HEK293 (cell line): Measurements from ENCODE around the gene ZNF236.

Experiments used
- EGR2 ChIP-seq: fragments of 450-650 bp; formaldehyde crosslinking; IDR thresholded peaks from 2 replicates; pipeline ENCODE4 v1.5.1; 2016; ENCODE audit warnings: low read depth, missing biosample characterization, missing genetic modification characterization
- GLIS2 ChIP-seq: fragments of 450-650 bp; formaldehyde crosslinking; IDR thresholded peaks from 2 replicates; pipeline ENCODE4 v1.5.1; 2016; ENCODE audit warnings: missing biosample characterization, missing genetic modification characterization
- HIC1 ChIP-seq: fragments of 450-650 bp; formaldehyde crosslinking; IDR thresholded peaks from 2 replicates; pipeline ENCODE4 v1.5.1; 2016; ENCODE audit warnings: missing biosample characterization, missing genetic modification characterization
- KLF8 ChIP-seq: fragments of 450-650 bp; formaldehyde crosslinking; IDR thresholded peaks from 2 replicates; pipeline ENCODE4 v1.5.1; 2016; ENCODE audit warnings: missing biosample characterization, missing genetic modification characterization
- PRDM10 ChIP-seq: fragments of 450-650 bp; formaldehyde crosslinking; IDR thresholded peaks from 2 replicates; pipeline ENCODE4 v1.5.1; 2016; ENCODE audit warnings: missing biosample characterization, missing genetic modification characterization
- RBAK ChIP-seq: fragments of 450-650 bp; formaldehyde crosslinking; IDR thresholded peaks from 2 replicates; pipeline ENCODE4 v1.5.1; 2016; ENCODE audit warnings: missing biosample characterization, missing genetic modification characterization
- ZBTB11 ChIP-seq: fragments of 450-650 bp; formaldehyde crosslinking; conservative IDR thresholded peaks from 2 replicates; pipeline ENCODE4 v1.5.1; 2016; ENCODE audit warnings: low read depth, missing biosample characterization, missing genetic modification characterization
- ZBTB17 ChIP-seq: fragments of 450-650 bp; formaldehyde crosslinking; IDR thresholded peaks from 2 replicates; pipeline ENCODE4 v1.5.1; 2016; ENCODE audit warnings: missing biosample characterization, missing genetic modification characterization
- ZBTB20 ChIP-seq: fragments of 450-650 bp; formaldehyde crosslinking; IDR thresholded peaks from 2 replicates; pipeline ENCODE4 v1.5.1; 2016; ENCODE audit warnings: missing biosample characterization, missing genetic modification characterization
- ZBTB26 ChIP-seq: fragments of 450-650 bp; formaldehyde crosslinking; optimal IDR thresholded peaks from 2 replicates; pipeline ENCODE3; 2016; ENCODE audit warnings: missing biosample characterization, mild to moderate bottlenecking, missing genetic modification characterization
- ZBTB7A ChIP-seq: fragments of 450-650 bp; formaldehyde crosslinking; IDR thresholded peaks from 2 replicates; pipeline ENCODE4 v1.5.1; 2016; ENCODE audit warnings: low read depth, missing biosample characterization, missing genetic modification characterization
- ZNF16 ChIP-seq: fragments of 450-650 bp; formaldehyde crosslinking; IDR thresholded peaks from 2 replicates; pipeline ENCODE4 v1.5.1; 2016; ENCODE audit warnings: low read depth, missing biosample characterization, missing genetic modification characterization
- ZNF174 ChIP-seq: fragments of 450-650 bp; formaldehyde crosslinking; IDR thresholded peaks from 2 replicates; pipeline ENCODE4 v1.5.0; 2017; ENCODE audit warnings: missing biosample characterization, mild to moderate bottlenecking, missing genetic modification characterization
- ZNF175 ChIP-seq: fragments of 450-650 bp; formaldehyde crosslinking; IDR thresholded peaks from 2 replicates; pipeline ENCODE4 v1.5.1; 2016; ENCODE audit warnings: missing biosample characterization, missing genetic modification characterization
- ZNF302 ChIP-seq: fragments of 450-650 bp; formaldehyde crosslinking; IDR thresholded peaks from 2 replicates; pipeline ENCODE4 v1.5.1; 2016; ENCODE audit warnings: missing biosample characterization, missing genetic modification characterization, low read depth
- ZNF433 ChIP-seq: fragments of 450-650 bp; formaldehyde crosslinking; IDR thresholded peaks from 2 replicates; pipeline ENCODE4 v1.5.1; 2016; ENCODE audit warnings: missing biosample characterization, missing genetic modification characterization, low read depth
- ZNF48 ChIP-seq: fragments of 450-650 bp; formaldehyde crosslinking; IDR thresholded peaks from 2 replicates; pipeline ENCODE4 v1.5.1; 2016; ENCODE audit warnings: missing biosample characterization, missing genetic modification characterization
- ZNF530 ChIP-seq: fragments of 450-650 bp; formaldehyde crosslinking; IDR thresholded peaks from 2 replicates; pipeline ENCODE4 v1.5.1; 2016; ENCODE audit warnings: low read depth, missing biosample characterization, missing genetic modification characterization
- ZNF560 ChIP-seq: fragments of 450-650 bp; formaldehyde crosslinking; IDR thresholded peaks from 2 replicates; pipeline ENCODE4 v1.5.1; 2017; ENCODE audit warnings: missing biosample characterization, missing genetic modification characterization, borderline replicate concordance
- ZNF600 ChIP-seq: fragments of 450-650 bp; formaldehyde crosslinking; IDR thresholded peaks from 2 replicates; pipeline ENCODE4 v1.5.1; 2016; ENCODE audit warnings: missing biosample characterization, missing genetic modification characterization
- ZNF629 ChIP-seq: fragments of 450-650 bp; formaldehyde crosslinking; IDR thresholded peaks from 2 replicates; pipeline ENCODE4 v1.5.1; 2017; ENCODE audit warnings: missing biosample characterization, missing genetic modification characterization
- ZNF654 ChIP-seq: fragments of 450-650 bp; formaldehyde crosslinking; IDR thresholded peaks from 2 replicates; pipeline ENCODE4 v1.5.1; 2016; ENCODE audit warnings: low read depth, missing biosample characterization, missing genetic modification characterization
- ZNF768 ChIP-seq: fragments of 450-650 bp; formaldehyde crosslinking; IDR thresholded peaks from 2 replicates; pipeline ENCODE4 v1.5.1; 2018; ENCODE audit warnings: missing biosample characterization, mild to moderate bottlenecking, missing genetic modification characterization
- ZNF792 ChIP-seq: fragments of 450-650 bp; formaldehyde crosslinking; IDR thresholded peaks from 2 replicates; pipeline ENCODE4 v1.5.1; 2016; ENCODE audit warnings: missing biosample characterization, missing genetic modification characterization
- ZSCAN16 ChIP-seq: fragments of 450-650 bp; formaldehyde crosslinking; IDR thresholded peaks from 2 replicates; pipeline ENCODE4 v1.5.1; 2016; ENCODE audit warnings: missing biosample characterization, missing genetic modification characterization
- ZSCAN30 ChIP-seq: fragments of 450-650 bp; IDR thresholded peaks from 2 replicates; pipeline ENCODE4 v1.5.1; 2018; ENCODE audit warnings: missing biosample characterization, mild to moderate bottlenecking, missing genetic modification characterization, moderate library complexity

ZNF236 gene

GRCh38 chr18:76801567-76802505, 20.5 kb upstream of the ZNF236 start (continued):
- TF ChIP-seq ZBTB11 (tag by site-specific recombination) = no peak
- no peak for TF ChIP-seq ZNF433 (tag by site-specific recombination)
- 0 out of 2 replicates have a peak, but pooled peaks have one; percentile 39 for TF ChIP-seq PRDM10
- TF ChIP-seq ZNF654 = peak; percentile 43
- TF ChIP-seq ZSCAN16 (tag by site-specific recombination) = no peak
- TF ChIP-seq ZNF302 (tag by site-specific recombination) = no peak
- TF ChIP-seq ZNF560 (tag by site-specific recombination) = no peak
- peak; percentile 40; the same call in 1 of the 2 replicates for TF ChIP-seq EGR2 (tag by site-specific recombination)
- peak; percentile 67 for TF ChIP-seq ZBTB26 (tag by site-specific recombination)
- no peak for TF ChIP-seq ZBTB7A (tag by site-specific recombination)
- TF ChIP-seq ZNF174 (tag by site-specific recombination) = no peak
- TF ChIP-seq ZNF48 (tag by site-specific recombination) = no peak
- TF ChIP-seq KLF8 (tag by site-specific recombination) = no peak
- TF ChIP-seq ZNF175 (tag by site-specific recombination) = no peak
- peak; percentile 33; the same call in 1 of the 2 replicates for TF ChIP-seq ZBTB20 (tag by site-specific recombination)
- no peak for TF ChIP-seq ZNF530
- no peak for TF ChIP-seq RBAK (tag by site-specific recombination)
- TF ChIP-seq ZNF16 (tag by site-specific recombination) = no peak
- peak; percentile 46; the same call in 1 of the 2 replicates for TF ChIP-seq HIC1
- TF ChIP-seq ZNF792 = no peak
- peak; percentile 73; the same call in 1 of the 2 replicates for TF ChIP-seq ZSCAN30 (tag by site-specific recombination)
- TF ChIP-seq GLIS2 (tag by site-specific recombination) = peak; percentile 70; the same call in 1 of the 2 replicates
- 0 out of 2 replicates have a peak, but pooled peaks have one; percentile 42 for TF ChIP-seq ZNF629 (tag by site-specific recombination)
- TF ChIP-seq ZBTB17 (tag by site-specific recombination) = no peak
- TF ChIP-seq ZNF600 = peak; percentile 56; the same call in 1 of the 2 replicates
- no peak for TF ChIP-seq ZNF768
